HG03045 (cell line): ENCODE measurements around the gene NLK.
"Not testable (repeated sequence)": the region's sequence is repeated elsewhere in the genome, so short reads cannot be mapped to it uniquely, and the experiment has no call there.

ENCODE experiments used
- ATAC-seq: cut with Tn5 transposase; IDR thresholded peaks from one replicate; pipeline ENCODE4 v1.9.1; 2021; ENCODE audit warnings: mild to moderate bottlenecking, moderate library complexity; ENCODE audit not compliant: unreplicated experiment

NLK gene

DNA sequence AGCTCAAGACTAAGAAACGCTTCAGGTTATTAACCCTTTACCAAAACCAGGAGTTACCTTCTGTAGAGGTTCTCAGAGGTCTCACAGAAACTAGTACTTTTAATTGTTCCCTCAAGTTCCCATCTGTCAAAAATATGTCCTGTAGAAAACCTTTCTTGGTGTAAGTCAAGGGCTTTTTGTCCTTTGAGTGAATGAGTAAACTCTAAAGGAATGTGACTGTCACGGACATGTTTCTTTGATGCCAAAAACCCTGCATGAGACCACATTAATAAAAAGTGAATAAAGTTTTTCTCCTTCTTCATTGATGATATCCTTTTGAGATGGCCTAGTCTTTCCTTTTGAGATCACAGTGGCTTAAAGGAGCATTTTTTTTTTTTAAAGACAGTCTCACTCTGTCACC lies 102.9 kb downstream of the NLK start:
- ATAC-seq: no peak

DNA sequence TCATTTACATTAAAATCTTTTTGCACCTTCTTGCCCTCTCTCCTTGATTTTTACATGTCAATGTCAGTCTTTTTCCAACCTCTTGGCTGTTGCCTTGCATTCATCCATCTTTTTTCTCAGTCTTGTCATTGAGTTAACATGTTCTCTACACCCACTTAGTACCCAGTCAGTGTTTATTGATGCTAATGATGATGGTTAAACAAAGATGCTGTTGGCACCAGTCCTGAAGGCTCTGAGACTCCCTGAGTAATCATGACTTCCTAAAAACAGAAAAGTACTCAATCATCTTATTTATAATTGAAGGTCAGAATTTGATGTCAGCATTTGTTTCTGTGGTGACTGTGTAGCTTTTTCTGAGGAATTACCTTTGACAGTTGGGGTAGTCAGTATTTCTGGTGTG lies 104.5 kb downstream of the NLK start:
- ATAC-seq: no peak

DNA sequence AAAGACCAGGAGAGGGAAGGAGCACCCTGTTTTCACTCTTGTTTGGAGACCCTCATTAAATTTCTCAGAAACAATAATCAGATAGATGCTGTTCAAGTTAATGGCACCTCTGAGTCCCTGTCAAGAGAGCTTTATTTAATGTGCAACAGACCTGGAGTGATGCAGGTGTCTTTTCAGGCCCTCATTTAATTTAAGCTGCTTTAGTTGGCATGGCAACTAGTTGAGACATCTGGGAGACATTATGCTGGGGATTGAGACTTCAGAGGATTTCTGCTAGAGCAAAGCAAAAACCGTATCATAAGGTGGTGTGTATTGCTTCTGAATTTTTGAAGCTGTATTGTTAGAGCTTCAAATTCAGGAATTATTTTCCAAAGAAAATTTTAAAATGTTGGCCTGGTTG lies 108.5 kb downstream of the NLK start:
- no peak for ATAC-seq

GRCh38 chr17:28154214-28154613 lies 111.7 kb downstream of the NLK start:
- ATAC-seq: no peak

DNA sequence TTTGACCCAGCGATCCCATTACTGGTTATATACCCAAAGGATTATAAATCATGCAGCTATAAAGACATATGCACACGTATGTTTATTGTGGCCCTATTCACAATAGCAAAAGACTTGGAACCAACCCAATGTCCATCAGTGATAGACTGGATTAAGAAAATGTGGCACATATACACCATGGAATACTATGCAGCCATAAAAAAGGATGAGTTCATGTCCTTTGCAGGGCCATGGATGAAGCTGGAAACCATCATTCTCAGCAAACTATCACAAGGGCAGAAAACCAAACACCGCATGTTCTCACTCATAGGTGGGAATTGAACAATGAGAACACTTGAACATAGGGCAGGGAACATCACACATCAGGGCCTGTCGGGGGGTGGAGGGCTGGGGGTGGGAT lies 112.9 kb downstream of the NLK start:
- ATAC-seq: not testable (repeated sequence)

DNA sequence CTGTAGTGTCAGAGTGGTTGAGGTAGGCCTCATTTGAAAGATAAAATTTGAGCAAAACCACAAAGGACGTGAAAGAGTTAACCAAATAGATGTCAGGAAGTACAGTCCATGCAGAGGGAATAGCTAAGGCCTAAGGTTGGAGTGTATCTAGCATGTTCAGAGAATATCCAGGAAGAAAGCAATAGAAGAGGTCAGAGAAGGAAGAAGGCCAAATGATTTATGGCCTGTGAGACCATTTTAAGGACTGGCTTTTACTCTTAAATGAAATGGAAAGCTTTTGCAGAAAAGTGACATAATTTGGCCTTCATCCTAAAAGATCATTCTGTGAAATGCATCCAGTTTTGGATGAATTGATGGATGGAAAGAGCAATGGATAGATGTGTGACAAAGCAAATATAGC lies 116.5 kb downstream of the NLK start:
- no peak for ATAC-seq

DNA sequence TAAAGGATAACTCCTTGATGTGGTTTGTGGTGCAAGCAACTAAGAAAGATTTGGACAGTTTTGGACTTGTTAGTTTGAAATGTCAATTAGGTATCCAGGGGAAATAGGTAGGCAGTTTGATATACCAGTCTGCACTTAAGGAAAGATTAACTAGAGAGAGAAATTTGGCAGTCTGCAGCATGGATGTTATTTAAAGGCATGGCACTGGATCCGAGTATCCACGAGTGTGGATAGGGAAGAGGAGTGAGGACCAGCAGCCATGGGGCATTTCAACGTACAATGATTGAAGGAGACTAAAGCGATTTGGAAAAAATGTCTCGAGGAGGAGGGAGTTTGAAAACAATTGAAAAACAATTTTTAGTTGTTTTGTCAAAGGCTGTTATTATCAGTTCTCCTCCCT lies 117.4 kb downstream of the NLK start:
- no peak for ATAC-seq

DNA sequence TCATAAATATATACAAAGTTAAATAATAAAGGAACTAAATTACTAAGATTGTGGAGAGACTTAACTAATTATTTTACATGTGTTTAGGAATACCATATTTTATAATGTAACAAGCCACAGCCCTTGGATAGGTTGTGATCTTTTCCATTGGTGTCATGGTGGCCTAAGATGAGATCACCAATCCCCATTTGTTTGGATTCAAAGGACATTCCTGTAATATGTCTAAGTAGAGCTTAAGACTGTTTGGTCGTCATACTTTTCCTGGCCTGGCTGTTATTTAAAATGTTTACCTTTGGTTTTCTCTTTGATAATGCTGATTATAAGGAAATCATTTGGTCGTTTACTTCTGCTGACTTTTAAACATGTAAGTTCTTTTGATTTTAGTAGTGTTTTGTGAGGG lies 118.1 kb downstream of the NLK start:
- ATAC-seq: no peak

- no peak for ATAC-seq
Measured at GRCh38 chr17:28161311-28161710, 118.8 kb downstream of the NLK start.

GRCh38 chr17:28166478-28166877 lies 124.0 kb downstream of the NLK start:
- ATAC-seq: no peak

DNA sequence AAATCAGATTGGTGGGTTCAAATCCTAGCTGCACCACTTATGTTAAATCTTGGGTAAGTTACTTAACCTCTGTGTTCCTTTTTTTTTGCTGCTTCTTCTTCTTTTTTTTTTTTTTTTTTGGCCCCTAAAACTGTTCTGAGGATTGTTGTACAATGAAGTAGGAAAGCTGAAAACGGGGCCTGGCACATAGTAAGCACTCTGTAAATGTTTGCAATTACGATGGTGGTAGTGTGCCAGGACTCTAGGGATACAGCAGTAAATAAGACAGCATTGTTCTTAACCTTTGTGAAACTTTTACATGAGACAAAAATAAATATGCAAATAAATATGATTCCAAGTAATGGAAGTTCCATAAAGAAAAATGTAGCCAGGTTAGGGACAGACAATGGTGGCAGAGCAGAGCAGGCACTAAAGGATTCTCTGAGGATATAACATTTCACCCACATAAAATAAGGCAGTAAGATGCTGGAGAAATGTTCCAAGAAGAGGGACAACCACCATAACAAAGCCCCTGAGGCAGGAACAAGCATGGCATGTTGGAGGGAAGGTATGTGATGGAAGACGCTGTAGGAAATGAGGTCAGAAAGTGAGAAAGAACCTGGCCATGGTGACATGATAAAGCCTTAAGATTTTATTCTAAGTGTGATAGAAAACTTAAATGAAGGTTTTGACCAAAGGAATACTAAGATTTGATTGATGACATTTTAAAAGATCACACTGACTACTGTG lies 127.3 kb downstream of the NLK start:
- no peak for ATAC-seq

DNA sequence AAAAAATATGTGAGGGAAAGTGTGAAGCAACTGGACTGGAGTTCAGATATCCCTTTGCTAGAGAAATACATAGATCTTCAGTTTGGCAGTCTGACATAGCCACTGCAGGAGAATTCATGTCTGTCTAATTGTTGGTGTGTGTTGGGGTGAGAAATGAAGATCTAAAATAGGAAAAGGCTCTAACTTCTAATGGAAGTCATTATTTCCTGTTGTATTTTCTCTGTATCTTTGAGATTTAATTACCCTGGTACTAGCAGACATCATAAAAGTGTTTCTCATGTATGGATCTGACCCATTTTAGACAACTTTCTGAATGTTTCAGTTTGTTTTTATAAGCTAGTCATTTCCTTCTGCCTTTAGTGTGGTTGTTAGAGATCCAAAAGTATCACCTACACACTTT lies 128.3 kb downstream of the NLK start:
- no peak for ATAC-seq

DNA sequence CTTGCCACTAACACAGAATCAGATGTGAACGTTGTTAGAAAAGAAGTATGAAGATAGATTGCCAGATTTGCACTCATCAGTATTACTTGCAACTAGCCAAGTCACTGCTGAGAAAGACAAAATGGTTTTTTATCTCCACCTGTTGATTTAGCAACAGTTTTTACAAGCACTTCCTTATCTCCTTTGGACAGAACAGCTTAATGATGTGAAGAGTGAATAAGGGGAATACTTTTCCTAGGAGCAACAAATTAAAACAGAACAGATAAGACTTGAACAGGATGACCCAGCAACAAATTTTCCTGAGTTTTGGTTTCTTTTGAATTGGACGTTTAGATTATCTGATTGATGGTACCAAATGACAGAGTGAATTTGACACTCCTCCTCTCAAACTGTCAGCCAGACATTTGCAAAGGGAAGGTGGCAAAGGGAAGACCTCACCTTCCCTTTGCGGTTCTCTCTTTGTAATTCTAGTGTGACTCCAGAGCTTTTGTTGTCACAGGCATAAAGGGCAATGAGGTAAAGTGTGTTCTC lies 130.6 kb downstream of the NLK start:
- ATAC-seq: no peak

- ATAC-seq: no peak
Measured at GRCh38 chr17:28173801-28174200, 131.3 kb downstream of the NLK start.

DNA sequence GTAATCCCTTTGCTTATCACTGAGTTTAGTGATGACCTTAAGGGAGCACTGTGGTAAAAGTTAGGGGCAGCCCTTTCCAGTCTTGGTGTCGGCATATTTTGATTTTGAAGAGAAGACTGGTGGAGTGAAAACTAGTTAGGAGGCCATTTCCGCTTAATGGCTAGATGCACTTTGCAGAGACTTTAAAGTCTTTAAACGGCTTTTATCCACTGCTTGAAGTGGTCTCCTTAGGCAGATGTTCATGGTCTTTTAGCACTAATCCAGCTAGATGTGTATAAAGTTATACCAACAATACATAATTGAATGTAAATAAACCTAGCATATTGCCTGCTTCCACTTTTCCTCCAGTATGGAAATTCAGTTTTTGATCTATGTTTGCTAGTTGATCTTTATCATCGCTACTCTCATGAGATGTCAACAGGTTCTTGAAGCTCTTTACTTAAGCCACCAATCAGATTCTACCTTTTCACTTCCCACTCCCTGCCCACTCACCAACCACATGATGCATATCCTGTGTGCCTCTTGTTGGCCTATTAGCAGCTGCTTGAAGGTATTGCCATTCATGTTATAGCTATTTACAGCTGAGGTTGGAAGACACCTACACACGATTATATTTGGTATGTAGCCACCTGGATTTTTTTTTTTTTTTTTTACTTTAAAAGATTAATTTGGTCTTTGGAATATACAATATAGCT lies 132.0 kb downstream of the NLK start:
- no peak for ATAC-seq

DNA sequence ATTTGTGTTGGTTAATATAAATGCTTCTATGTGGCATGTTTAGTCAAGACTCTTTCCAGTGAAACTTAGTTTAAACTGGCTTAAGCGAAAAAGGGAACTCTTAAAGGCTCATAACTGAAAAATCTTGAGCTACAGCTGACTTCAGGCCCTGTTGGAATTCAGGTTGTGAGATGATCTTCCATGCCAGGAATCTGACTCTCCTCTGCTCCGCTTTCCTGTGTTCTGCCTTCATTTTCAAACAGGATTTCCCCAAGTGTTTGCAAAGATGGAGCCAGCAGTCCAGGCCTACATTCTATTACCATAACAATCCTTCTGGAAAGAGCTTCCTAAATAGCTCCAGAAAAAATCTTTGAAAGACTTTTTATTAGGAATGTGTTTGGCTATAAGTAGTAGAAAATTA lies 134.9 kb downstream of the NLK start:
- ATAC-seq: no peak

- no peak for ATAC-seq
Measured at GRCh38 chr17:28178800-28179199, 136.3 kb downstream of the NLK start.

DNA sequence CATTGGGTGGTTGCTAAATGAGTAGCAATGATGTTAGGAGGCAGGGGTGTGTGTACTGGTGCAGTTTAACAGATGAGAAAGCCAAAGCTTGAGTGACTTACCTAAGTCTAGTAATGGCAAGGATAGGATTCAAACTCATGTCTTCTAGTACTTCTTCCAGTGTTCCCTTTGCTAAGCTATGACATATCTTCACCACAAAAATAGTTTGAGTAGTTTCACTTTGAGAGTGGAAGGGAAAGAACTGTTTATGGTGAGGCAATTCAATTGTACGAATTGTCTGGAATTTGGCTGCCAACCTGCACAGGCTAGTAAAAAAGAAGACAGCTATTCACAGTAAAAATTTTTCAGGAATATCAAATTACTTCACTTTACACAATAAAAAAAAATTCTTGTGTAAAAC lies 138.0 kb downstream of the NLK start:
- ATAC-seq: no peak

- no peak for ATAC-seq
Measured at GRCh38 chr17:28181568-28181967, 139.1 kb downstream of the NLK start.

DNA sequence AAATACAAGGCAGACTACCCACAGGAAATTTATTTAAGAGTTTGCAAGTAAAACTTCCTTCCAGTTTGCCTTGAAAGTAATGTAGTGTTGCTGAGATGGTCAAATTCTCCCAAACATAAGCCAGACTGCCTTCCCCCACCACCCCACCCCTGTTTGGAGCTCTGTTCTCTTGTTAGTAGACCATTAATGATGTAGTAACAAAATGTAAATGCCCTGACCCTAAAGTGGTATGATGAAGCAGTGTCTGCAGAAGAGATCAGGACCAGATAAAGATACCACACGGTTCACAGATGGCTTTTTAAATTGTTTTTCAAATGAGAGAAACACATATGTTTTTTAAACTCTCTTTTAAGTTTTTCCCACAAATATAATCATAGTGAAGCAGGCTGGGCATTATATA lies 140.1 kb downstream of the NLK start:
- no peak for ATAC-seq

DNA sequence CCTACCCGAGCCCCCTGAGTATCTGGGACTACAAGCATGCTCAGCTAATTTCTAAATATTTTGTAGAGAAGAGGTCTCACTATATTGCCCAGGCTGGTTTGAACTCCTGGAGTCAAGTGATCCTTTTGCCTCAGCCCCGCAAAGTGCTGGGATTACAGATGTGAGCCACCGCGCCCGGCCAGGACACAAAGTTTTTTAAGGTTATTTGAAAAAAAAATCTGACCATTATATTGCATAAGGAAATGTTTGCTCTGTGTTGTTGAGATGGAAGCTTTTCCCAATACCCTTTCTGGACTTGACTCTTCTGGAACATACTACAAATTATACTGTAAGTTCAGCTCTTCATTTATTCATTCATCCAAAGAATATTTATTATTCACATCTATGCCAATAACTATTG lies 143.2 kb downstream of the NLK start:
- ATAC-seq: no peak

- ATAC-seq: not testable (repeated sequence)
Measured at GRCh38 chr17:28186472-28186871, 144.0 kb downstream of the NLK start.
